Daoy (cell line): ENCODE data around the gene CCNB1. TPM values are rescaled to one million over a fixed set of nuclear protein-coding genes. Genes with fewer than 3 reads are reported as not detected.
"Not testable (repeated sequence)": the region's sequence is repeated elsewhere in the genome, so short reads cannot be mapped to it uniquely, and the experiment has no call there.

Experiments used
- DNase-seq: peaks from one replicate; pipeline ENCODE4 v3.0.0-alpha.2; 2015; ENCODE audit warnings: low read depth
- total RNA-seq: library from RNA; depleted of rRNA; stranded (reverse); fragments of >200 nt; shearing (Covaris generic); gene quantifications from 2 replicates; pipeline ENCODE4 v1.2.3, GENCODE V29; 2014; rRNA removed

Gene CCNB1
- 801 and 1,008 TPM in 2 replicates for total RNA-seq

- DNase-seq: peak; percentile 99
Measured at GRCh38 chr5:69166686-69167492, at the start of gene CCNB1. CCNB1 (plus strand) TSS chr5:69167150; CDS start chr5:69167263, 113 bp downstream.

GRCh38 chr5:69129413-69129812 lies 37.5 kb upstream of the CCNB1 start:
- DNase-seq: no peak

- DNase-seq: no peak
Measured at GRCh38 chr5:69130241-69130640, 36.7 kb upstream of the CCNB1 start.

GRCh38 chr5:69131304-69131703 lies 35.6 kb upstream of the CCNB1 start:
- no peak for DNase-seq

- no peak for DNase-seq
Measured at GRCh38 chr5:69134126-69134525, 32.8 kb upstream of the CCNB1 start.

- no peak for DNase-seq
Measured at GRCh38 chr5:69136293-69136692, 30.7 kb upstream of the CCNB1 start.

GRCh38 chr5:69137208-69137607 lies 29.7 kb upstream of the CCNB1 start:
- DNase-seq: not testable (repeated sequence)

- DNase-seq: no peak
Measured at GRCh38 chr5:69137807-69138206, 29.1 kb upstream of the CCNB1 start.

GRCh38 chr5:69138766-69139165 lies 28.2 kb upstream of the CCNB1 start:
- DNase-seq: no peak

- not testable (repeated sequence) for DNase-seq
Measured at GRCh38 chr5:69140239-69140638, 26.7 kb upstream of the CCNB1 start.

- no peak for DNase-seq
Measured at GRCh38 chr5:69140827-69141226, 26.1 kb upstream of the CCNB1 start.

- not testable (repeated sequence) for DNase-seq
Measured at GRCh38 chr5:69148576-69148975, 18.4 kb upstream of the CCNB1 start.

GRCh38 chr5:69148981-69149675 lies 17.8 kb upstream of the CCNB1 start:
- DNase-seq: no peak

GRCh38 chr5:69149676-69150010 lies 17.3 kb upstream of the CCNB1 start:
- DNase-seq: no peak

GRCh38 chr5:69152731-69153130 lies 14.2 kb upstream of the CCNB1 start:
- DNase-seq: no peak

- DNase-seq: no peak
Measured at GRCh38 chr5:69156456-69156855, 10.5 kb upstream of the CCNB1 start.

- no peak for DNase-seq
Measured at GRCh38 chr5:69158039-69158438, 8.9 kb upstream of the CCNB1 start.

GRCh38 chr5:69160651-69161050 lies 6.3 kb upstream of the CCNB1 start:
- DNase-seq: no peak

- DNase-seq: peak; percentile 7
Measured at GRCh38 chr5:69167493-69167855, 524 bp downstream of the CCNB1 start.

- DNase-seq: no peak
Measured at GRCh38 chr5:69167929-69168328, 979 bp downstream of the CCNB1 start.

- DNase-seq: no peak
Measured at GRCh38 chr5:69170495-69170894, 3.5 kb downstream of the CCNB1 start.

- no peak for DNase-seq
Measured at GRCh38 chr5:69170969-69171368, 4.0 kb downstream of the CCNB1 start.

- not testable (repeated sequence) for DNase-seq
Measured at GRCh38 chr5:69181659-69182293, 14.8 kb downstream of the CCNB1 start.
